Smooth muscle cell of the brain vasculature (primary cell): ENCODE results near the gene UBE2J2.

Source experiments
- DNase-seq: peaks from one replicate; pipeline ENCODE4 v3.0.0-alpha.2; 2012; ENCODE audit warnings: low read depth, low spot score

Gene UBE2J2

GRCh38 chr1:1240822-1241587 is 32.6 kb downstream of the UBE2J2 start:
- no peak for DNase-seq

- DNase-seq: no peak
These were observed 33.3 kb downstream of the UBE2J2 start for GRCh38 chr1:1240348-1240732.

- DNase-seq: no peak
These were observed 33.9 kb downstream of the UBE2J2 start for GRCh38 chr1:1239614-1240347.

DNA sequence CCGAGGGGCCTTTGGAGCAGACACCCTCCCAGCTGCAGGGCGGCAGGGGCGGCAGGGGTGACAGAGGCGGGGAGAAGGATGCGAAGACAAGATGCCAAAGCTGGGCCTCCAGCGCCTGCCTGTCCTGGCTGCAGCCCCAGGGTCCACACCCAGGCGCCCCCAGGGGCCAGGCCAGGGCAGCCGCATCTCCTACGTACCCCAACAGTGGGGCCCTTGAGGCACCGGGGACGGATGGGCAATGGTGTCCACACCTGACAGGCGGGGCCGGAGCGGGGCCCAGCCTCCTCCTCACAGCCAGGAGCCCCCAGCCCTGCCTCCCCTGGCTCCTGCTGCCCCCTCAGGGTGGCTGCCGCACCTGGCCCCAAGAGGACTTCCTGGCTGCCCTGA is 34.4 kb downstream of the UBE2J2 start:
- no peak for DNase-seq

DNA sequence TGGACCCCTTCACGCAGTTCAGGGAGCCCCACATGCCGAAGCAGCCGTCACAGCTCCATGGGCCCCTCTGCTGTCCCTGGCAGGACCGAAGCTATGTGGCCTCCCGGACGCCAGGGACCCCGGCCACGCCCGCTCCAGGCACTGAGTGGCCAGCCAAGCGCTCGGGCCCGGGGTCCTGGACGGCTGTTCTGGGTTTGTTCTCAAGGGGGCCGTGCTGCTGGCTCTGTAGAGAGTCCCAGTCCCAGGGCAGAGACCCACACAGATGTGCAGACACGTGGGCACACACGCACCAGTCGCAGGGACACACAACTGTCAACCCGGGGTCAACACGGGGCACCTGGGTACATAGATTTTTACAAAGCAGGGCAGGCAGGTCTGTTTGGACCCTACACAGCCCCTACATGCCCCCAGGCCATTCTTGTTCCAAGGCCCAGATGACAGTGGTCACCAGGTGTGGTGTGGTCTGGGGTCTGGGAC is 34.9 kb downstream of the UBE2J2 start:
- no peak for DNase-seq

DNA sequence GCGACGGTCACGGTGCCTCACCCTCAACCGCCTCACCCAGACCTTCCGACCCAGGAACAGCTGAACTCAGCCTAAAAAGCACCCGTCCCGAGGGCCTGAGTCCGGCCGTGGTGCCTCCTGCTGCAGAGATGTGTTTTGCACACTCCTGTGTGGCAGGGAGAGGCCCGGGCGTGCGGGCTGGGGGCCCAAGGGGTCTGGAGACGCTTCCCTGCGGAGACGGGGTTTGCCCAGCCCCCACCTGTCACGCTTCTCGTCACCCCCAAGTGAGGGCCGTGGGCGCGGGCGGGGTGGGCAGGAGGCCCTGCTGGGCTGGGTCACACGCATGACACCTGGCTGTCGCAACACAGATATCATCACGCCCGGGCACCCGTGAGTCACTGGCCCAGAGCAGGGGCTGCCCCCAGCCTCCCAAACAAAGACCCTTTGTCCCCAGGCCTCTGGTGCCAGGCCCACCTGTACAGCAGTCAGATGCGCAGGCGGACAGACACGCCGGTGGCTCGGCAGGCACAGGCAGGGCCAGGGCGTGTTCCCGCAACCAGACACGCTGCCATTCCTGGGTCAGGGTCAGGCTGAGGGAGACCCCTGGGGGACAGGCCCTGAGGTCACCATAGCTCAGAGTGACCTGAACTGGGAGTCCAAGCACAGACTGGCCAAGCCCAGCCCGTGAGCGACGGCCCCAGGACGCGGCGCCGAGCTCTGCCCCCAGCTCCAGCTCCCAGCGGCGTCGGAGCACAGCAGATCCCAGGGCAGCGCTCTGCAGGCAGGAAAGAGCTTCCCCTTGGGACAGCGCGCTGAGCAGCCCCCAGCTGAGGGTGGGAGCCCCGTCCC is 35.6 kb downstream of the UBE2J2 start:
- no peak for DNase-seq

GRCh38 chr1:1236945-1237873 is 36.4 kb downstream of the UBE2J2 start:
- DNase-seq: no peak

DNA sequence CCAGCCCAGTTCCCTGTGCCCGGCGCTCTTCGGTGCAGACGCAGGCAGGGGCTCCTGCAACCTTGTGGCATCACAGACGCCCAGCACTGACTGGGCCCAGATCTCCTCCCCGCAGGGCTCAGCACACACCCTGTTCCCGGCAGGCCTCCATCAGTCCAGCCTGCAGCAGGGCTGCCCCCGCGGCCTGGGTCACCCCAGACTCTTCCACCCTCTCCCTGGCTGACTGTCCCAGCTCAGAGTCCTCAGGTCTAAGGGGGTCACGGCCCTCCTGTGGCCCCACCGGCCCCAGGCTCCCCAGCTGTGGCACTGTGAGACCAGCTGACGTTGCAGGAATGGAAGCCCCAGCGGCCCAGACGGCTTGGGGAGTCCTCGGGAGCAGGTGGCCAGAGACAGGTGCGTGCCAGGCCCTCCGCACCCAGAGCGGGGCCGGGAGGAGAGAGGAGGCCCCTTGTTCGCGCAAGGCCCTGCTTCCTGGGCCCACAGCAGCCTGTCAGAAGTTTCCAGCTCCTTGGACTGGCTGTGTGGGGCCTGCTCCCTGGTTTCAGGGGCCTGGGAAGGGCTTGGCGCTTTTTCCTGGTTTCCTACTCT is 37.4 kb downstream of the UBE2J2 start:
- no peak for DNase-seq

- no peak for DNase-seq
These were observed 38.5 kb downstream of the UBE2J2 start for GRCh38 chr1:1235016-1235744.

DNA sequence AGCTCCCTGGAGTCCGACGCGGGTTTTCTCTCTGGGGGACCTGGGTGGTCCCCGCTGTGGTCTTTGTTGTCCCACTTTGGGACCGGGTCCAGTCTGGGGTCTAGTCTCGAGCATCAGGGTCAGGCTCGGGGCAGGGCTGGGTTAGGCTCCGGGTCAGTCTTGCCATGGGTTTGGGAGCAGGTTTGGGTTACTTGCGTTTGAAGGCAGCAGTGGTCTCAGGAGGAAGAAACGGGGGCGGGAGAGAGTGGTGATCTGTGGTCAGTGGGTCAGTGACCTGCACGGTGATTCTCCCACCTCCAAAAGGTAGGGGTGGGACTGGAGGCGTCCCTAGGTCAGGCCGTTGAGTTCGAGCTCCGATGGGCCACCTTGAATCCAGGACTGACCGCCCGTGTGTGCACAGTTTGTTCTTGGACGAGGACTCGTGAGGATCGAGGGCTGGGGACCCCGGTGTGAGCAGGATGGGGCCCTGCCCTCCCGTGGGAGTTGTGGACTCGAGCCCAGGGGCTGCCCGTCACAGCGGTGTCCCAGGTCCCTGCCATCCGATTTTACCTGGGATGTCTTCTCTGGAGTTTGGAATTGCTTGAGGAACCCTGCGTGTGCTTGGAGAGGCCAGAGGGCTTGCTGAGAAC is 39.4 kb downstream of the UBE2J2 start:
- no peak for DNase-seq

DNA sequence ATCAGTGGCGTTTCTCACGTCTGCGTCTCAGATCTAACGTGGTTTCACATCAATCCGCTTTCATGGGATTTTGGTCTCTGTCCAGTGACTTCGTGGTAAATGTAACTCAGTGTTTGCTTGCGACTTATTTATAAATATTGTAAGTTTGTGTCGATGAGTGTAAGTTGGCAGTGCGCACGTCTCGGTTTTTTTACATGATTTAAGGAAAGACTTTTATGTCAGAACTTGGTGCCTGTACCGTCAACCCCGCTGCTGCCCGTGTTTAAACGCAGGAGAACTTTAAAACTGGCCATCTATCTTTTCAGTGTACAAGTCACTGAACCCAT is 40.1 kb downstream of the UBE2J2 start:
- DNase-seq: no peak

DNA sequence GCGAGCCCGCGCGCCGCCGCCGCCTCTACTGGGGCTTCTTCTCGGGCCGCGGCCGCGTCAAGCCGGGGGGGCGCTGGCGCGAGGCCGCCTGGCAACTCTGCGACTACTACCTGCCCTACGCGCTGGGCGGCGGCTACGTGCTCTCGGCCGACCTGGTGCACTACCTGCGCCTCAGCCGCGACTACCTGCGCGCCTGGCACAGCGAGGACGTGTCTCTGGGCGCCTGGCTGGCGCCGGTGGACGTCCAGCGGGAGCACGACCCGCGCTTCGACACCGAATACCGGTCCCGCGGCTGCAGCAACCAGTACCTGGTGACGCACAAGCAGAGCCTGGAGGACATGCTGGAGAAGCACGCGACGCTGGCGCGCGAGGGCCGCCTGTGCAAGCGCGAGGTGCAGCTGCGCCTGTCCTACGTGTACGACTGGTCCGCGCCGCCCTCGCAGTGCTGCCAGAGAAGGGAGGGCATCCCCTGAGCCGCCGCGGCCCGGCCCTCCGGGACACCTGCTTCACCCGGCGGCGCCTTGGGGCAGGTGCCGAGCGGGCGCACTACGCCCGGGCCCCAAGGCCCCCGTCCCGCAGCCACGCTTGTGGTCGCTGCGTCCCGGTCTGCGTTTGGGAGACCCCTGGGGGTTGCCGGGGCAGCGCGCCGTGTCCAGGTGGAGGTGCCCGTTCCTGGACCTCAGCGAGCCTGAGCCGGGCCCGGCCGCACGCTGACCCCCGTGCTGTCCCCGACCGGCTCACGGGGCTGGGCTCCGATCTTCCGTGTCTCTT is 40.7 kb downstream of the UBE2J2 start:
- no peak for DNase-seq

DNA sequence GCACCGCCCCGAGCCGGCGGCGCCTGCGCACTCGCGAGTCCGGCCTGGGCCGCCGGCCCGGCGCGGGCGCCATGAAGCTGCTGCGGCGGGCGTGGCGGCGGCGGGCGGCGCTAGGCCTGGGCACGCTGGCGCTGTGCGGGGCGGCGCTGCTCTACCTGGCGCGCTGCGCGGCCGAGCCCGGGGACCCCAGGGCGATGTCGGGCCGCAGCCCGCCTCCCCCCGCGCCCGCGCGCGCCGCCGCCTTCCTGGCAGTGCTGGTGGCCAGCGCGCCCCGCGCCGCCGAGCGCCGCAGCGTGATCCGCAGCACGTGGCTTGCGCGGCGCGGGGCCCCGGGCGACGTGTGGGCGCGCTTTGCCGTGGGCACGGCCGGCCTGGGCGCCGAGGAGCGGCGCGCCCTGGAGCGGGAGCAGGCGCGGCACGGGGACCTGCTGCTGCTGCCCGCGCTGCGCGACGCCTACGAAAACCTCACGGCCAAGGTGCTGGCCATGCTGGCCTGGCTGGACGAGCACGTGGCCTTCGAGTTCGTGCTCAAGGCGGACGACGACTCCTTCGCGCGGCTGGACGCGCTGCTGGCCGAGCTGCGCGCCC is 41.4 kb downstream of the UBE2J2 start, which contains the start of gene B3GALT6:
Gene B3GALT6, plus strand, starts transcription at position 30 of the 588 bp plus-strand sequence. Its CDS starts 42 bp downstream, at position 72.
- no peak for DNase-seq

GRCh38 chr1:1231400-1232207 is 42.0 kb downstream of the UBE2J2 start, which contains the start of gene SDF4:
Gene SDF4 (minus strand): TSS chr1:1232001. CDS start chr1:1228772, 3,229 bp downstream.
- DNase-seq: peak; percentile 91

- no peak for DNase-seq
These were observed 42.8 kb downstream of the UBE2J2 start for GRCh38 chr1:1230656-1231399.

GRCh38 chr1:1229770-1230169 is 43.9 kb downstream of the UBE2J2 start:
- DNase-seq: no peak
